CD4-positive, alpha-beta T cell treated with Interleukin-2 at 100 ng/mL for 4 hours (primary cell): Measurements from ENCODE around the gene SMAD5.

Experiments
- DNase-seq: peaks from one replicate; pipeline ENCODE4 v3.0.0-alpha.2; 2020; ENCODE audit warnings: low spot score

The SMAD5 gene

DNA sequence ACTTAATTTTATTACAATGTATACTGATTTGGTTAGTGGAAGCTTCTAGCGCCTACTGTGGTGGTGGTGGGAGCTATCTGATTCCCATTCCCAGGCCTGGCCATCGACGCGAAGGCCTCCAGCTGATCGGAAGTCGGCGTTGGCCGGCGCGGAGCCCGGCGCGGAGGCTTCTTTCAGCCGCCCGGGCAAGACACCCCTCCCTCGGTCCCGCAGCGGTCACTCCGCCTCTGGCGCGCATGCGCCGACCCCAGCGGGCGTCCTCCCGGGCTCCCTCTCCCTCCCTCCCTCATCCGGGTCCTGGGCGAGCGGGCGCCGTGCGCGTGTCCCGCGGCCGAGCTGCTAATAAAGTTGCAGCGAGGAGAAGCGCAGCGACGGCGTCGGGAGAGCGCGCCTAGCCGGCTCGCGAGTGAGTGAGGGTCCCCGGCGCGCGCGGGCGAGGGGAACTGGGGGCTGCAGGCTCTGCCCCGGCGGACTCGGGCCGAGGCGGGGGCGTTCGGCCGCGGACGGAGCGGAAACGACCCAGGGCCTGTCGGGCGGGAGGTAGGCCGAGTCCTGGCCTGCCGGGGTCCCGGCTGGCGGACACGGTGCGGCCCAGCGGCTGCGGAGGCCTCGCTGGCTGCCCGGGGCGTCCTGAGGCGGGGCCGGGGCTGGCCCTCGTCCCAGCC lies at the start of gene SMAD5:
Gene SMAD5 (plus strand): TSS at position 289 of the 665 bp plus-strand sequence. CDS start 20,916 bp downstream, outside the sequence.
- peak; percentile 85 for DNase-seq

DNA sequence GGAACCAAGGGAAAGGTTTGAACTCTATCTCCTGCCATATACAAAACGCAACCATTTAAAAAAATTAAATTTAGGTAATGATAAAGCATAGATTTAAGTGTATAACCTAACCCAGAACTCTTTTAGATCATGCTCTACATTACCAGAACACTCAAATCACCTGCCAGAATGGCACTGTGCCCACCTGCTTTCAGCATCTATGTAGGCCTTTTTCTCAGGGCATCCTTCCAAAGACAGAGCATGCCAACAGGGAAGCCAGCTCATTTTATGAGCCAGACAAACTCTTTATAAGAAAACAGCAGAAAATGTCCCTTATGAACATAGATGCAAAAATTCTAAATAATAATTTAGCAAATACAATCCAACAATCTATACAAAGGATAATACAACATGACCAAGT lies 47.9 kb upstream of the SMAD5 start:
- DNase-seq: no peak

DNA sequence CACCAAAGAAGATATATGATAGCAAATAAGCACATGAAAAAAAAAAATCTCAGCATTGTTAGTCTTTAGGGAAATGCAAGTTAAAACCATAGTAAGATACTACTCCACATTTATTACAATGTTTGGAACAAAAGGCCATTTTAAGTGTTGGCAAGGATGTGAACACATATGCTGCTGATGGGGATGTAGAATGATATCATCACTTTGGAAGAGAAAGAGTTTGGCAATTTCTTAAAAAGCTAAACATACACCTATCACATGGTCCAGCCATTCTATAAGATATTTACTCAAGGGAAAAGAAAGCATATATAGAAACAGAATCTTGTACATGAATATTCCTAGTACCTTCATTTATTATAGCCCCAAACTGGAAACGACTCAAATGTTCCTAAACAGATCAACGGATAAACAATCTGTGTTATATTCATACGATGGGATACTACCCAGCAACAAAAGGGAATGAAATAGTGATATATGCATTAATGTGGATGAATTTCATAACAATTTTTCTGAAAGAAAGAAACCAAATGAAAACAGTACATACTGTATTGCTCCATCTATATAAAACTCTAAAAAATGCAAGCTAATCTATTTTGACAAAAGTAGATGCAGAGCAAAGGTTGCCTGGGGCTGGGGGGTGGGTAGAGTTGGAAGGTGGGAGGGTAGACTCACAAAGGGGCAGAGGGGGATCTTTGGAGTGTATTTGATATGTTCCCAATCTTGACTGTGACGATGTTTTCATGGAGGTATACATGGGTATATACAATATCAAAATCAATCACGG lies 45.7 kb upstream of the SMAD5 start:
- no peak for DNase-seq

DNA sequence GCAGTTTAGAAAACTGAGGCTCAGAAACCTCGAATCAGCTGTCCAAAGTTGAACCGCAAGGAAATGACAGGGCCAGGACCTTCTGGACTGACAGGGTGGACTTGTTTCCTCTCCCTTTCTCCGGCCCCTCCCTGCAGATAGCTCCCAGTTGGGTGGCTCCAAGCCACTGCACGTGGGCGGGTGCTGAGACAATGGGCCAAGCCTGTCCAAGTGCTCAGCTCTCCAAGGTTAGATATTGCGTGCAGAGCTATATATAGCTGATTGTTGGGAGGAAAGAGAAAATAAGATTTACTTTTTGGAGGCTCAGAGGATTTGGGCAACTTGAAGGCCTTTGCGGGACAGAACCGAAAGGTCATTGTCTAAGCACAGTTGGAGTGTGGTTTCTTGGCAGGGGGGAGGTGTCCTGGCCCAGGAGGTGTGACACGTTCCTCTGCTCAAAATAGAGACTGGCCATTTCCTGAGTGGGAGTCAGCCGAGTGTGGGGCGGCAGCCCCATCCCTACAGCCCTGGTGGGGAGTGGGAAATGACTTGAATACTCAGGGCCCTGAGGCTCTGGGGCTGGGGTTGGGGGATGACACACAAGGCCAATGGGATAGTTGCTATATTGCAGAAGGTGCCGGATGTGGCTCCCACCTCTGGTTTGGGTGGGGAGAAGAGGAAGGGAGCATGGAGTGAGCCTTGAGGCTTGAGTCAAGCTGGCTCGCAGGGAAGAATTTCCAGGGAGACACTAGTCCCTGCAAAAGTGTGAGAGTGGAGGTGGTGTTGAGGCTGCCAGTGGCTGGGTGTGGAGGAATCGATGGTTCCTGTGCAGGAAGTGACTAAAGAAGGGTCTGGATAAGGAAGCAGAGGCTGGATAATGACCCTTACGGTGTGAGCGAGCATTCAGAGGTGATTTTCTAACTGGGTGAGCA lies 44.4 kb upstream of the SMAD5 start:
- DNase-seq: no peak

DNA sequence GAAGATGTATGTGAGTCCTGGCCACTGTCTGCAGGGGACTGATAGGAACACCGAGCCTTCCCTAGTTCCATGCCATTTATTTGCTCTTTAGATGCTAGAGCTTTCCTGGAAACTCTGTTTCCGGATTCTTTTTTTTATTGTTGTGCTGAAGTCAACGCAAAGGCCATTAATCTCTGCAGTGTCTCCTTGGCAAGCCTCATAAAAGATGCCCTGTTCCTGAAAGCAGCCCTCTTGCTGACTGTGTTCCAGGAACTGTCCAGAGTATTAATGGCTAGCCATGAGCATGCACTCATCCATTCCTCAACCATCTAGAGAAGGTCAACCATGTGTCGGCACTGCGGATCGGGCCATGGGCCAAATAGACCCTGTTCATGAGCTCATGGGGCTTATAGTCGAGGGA lies 42.9 kb upstream of the SMAD5 start:
- DNase-seq: no peak

DNA sequence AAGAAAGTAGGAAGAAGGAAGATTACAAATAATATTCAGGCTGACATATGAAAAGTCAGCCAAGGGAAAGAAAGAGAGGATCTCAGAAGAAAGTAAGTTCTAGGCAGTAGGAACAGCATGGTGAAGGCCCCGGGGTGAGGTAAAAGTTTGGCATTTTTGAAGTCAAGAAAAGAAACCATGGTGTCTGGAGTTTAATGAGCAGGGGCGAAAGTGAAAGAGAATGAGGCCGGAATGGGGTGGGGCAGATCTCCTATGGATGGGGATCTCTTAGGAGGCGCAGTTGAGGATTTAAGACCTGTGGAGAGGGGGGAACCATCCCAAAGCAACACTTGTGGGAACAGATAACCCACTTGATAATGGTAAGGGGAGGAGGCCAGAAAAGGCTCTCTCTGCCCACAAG lies 42.3 kb upstream of the SMAD5 start:
- DNase-seq: no peak

DNA sequence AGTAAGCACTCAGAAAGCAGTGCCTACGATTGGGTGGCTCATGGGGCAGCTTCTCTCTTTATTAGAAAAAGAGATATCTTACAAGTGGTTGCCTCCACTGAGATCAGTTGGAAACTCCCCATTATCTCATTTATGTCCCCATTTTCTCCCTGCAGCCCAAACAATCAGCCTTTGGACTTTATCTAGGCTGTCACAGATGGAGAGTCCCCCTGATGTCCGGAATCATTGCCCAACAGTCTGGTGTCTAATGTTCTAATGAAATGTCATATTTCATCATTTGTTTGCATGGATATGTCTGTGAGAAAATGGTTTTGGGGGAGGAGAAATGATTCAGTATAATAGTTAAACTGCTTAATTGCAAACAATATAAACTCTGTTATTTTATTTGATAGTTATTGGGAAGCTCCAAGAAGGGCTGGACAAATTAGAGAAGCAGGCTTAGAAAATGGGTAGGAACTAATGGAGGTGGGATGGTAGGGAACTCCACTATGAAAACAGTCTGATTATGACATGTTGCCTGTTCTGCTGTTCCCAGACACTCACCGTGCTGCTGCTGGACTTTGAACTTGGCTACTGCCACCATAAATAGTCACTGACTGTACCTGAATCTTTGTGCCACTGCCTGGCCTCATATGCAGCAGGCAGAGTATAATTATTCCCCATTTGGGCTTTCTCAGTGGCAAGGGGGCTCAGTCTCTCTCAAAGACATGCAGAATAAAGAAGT lies 38.3 kb upstream of the SMAD5 start:
- DNase-seq: no peak

DNA sequence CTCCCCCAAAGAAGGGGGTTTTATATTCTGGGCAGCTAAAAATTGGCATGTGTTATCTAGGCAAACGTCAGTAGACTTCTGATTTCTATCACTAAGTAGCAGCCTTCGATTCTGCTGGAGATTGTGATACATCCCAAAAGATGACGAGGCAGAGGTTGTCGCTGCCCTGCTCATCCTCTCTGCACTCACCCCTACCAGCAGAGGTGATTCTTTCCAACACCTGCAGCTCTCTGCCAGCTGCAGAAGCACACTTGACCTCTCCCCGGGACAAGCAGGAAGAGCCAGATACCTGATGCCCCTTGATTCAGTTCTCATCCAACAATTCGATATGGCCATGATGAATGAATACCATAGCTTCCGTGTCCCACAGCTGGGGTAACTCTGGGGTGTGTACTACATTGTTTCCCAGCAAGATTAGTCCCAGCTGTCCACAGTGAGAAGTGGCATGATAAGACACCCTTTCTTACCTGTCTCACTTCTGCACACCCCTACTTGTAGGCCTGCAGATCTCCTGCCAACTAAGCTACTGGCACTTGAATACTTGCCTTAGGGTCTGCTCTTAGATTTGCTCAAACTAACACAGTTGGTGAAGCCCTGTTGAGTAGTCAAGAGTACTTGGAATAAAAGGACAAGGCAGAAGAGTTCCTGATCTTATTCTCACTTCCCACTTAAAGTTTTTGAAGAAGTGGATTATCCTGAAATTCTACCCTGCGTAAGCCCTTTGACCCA lies 37.6 kb upstream of the SMAD5 start:
- DNase-seq: no peak

DNA sequence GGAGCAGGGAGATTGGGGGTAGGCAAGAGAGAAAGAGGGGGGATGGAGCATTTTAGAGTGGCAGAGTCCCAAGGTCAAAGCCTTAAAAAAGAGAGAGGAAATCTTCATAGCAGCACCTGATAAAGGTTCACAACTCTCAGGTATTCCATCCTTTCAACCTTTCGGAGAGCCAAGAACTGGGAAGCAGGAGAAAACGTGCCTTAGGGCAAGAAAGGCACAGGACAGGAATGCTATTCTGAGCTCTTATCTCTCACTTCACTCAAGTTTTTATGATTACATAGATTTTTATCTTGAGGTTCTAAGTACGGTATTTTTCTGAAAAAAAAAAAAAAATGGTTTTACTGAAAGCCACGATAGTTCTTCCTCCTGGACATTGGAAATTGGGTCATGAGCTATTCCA lies 34.5 kb upstream of the SMAD5 start:
- no peak for DNase-seq

DNA sequence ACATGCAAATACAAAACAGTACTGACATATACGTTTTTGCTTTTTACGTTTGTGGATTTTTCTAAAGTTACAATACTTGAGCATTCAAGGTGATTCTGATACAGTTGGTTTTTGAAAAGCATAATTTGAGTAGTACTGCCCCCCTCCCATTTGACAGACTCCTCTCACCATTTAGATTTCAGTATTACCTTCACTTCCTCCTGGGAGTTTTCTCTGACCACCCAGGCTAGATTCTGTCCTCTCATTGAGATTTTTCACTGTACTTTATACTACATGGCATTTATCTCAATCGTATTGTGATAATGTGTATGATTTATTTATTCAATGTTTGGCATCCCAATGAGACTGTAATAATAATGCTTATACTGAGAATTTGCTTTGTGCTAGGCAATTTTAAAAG lies 32.8 kb upstream of the SMAD5 start:
- no peak for DNase-seq

DNA sequence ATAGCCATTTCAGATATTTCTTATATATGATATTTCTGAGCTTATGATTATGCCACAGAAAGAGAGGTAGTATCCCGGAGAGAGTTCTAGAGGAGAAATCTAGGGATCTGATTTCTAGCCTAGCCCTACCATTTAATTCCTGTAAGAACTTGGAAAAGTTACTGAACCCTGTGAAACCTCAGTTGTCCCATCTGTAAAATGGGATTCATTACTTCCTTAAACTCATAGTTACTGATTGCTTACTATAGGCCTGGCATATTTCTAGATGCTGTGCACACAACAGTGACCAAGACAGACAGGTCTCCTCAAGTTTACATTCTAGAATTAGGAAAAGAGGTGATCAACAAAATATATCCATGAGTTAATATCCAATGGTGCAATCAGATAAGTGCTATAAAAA lies 30.8 kb upstream of the SMAD5 start:
- no peak for DNase-seq

DNA sequence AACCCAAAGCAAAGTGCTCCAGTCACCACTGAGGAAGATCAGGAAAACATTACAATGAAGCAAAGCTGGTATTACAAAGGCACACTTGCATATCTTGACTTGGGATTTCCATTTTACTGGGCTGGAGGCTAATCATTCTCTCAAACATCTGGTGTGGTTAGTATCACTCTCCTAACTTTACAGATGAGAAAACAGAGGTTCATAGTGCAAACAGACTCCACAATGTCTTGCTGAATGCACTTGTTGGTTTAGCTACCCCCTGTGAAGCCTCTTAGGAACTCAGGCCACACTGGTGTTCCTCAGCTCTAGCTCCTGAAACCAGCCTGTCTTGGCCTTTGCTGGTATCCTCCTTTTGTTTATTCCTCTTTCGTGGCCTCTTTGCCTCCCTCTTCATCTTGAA lies 29.5 kb upstream of the SMAD5 start:
- DNase-seq: no peak

DNA sequence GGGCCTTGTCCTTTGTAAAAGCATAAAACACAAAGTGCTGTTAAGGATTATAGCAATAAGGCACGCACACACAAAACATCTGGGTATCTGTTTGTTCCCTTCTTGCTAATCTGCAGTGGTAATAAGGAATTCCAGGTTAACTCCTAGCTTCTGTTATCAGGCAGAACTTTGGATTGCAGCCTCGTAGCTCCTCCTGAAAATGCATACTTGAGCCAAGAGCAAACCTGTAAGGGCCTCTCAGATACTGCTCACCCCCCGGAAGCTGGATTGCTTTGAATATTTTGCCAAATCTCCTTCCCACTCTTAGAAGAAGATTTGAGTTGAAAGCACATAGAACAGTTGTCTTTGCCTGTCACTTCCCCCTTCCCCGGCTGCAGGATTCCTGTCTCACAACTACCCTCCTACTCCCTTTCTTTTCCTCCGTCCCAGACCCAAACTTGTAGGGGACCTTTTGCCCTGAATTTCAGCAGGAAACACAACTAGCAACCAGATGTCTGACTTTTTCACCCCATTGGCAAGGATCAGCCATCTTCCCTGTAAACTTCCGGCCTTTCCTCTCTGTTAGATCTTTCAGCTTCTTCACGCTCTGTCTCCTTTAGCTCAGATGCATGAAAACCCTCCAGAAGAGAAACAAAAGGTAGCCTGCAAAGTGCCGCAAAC lies 28.2 kb upstream of the SMAD5 start:
- no peak for DNase-seq

DNA sequence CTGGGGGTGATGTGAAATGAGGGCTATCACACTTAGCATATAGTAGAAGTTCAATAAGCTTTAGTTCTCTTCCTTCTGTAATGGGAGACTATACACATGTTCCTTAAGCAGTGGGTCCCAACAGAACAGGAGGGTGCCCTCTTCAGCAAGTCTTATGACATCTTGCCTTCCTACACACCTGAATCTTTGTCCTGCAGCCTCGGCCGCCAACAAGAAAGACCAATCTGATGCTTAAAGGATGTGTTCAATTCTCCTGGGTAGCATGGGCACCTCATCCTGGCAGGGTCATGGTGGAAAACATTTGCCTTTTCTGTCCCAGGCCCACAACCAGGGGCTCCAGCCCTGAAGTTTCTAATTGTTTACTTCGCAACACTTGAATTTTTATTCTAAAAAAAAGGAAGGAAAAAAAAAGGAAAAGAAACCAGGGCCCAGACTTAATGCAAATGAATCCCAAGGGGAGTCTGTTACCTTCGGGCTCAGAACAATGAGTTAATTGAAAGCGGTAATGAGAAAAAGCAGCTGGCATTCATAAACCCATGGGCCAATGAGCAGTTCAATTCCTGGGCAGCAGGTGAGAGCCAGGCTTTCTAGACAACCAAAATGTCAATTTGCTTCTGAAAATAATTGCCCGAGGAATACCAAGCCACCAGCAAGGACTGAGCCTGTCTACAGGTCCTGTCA lies 26.2 kb upstream of the SMAD5 start:
- DNase-seq: no peak

DNA sequence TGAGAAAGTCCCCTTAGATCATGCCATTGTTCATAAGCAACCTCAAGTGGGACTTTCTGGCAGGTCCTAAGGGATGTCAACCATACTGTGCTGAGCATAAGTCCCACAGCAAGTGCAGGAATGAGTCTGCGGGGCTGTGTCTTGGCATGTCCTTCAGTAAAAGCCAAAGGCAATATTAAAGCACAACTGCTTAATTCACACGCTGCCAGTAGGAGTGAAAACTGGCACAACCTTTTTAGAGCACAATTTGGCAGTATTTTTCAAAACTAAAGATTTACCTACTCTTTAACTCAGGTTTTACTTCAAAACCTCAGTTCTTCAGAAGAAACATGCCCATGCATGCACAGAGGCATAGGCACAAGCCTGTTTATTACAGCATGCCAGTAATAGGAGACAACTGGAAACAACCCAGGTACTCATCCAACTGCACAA lies 24.4 kb upstream of the SMAD5 start:
- DNase-seq: no peak

DNA sequence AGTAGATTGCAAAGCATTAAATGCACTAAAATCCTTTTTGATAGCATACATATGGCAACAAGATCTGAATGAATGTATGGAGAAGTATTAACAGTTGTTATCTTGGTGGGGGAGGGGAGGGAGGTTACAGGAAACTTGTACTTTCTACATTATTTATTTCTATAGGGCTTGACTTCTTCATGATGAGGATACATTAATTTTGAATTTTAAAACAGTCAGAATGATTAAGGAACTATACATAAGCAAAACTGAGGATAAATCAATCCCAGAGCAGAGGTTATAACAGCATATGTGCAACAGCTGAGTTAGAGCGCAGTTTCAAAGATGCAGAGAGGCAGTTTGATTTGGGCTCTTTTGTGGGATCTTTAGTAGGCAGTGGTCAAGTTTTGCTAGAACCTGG lies 23.9 kb upstream of the SMAD5 start:
- no peak for DNase-seq

DNA sequence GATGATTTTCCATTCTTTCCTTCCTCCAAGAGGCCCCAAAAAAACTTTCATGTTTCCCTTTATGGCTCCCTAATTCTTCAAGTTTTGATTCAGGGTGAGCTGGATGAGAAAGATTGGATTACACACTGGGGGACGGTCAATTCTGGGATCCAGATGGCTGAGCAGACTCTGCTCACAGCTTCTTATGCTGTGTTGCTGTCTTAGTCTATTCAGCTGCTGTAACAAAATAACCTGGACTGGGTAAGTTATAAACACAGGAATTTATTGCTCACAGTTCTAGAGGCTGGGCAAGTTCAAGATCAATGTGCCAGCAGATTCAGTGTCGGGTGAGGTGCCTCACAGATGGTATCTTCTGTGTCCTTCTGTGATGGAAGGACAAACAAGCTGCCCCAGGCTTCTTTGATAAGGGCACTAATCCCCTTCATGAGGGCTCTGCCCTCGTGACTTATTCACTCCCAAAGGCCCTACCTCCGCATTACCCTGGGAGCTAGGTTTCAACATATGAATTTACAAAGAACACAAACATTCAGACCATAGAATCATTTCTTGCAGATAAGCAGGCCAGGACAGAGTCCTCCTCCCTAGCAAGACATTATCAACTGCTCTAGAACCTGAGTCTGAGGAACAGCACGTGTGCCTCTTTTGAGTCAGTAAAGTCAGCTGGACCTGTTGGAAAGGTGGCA lies 23.1 kb upstream of the SMAD5 start:
- DNase-seq: no peak

DNA sequence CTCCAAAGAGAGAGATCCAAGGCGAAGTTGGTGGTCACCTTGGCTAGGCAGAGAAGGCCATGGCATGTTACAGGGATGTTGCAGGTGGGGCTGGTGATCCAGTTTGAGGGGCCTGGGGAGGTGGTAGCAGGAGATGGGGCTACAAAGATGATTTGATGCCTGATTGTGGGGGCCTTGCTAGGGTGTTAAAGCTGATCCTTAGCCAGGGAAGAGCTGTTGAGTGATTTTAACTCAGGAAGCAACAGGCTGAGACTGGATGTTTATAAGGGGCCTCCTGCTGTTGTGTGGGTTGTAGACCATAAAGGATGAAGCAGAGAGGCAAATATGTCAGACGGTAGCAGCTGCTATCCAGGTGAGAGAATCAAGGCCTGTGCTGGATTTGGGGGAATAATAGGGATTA lies 19.0 kb upstream of the SMAD5 start:
- no peak for DNase-seq

DNA sequence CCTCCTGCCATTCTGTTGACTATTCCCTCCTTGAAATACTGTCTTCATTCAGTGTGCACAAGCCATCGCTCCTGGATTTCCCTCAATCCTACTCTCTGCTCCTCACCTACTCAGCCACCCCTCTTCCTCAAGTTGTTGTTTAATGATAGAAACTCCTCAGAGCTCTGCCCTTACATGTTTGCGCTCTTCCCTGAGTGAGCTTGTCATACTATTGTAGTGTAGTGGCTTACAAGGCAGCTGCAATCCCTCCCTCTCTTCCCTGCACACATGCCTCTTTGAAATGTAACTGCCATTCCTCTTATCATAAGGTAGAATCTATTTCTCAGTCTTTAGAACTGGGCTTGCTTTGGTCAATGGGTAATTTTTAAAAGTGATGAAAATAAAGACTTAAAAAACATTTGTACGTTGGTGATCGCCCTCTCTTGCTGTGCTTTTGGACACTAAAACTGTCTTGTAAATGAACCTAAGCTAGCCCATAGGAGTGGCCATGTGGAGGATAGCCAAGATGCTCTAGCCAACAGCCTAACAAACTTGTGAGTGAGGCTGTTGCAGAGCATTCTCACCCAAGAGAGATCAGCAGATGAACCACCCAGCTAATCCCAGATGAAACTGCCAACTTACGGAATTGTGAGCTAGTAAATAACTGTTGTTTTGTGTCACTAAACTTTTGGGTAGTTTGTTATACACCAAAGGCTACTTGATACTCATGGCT lies 18.1 kb upstream of the SMAD5 start:
- DNase-seq: no peak
